Activated naive CD4-positive, alpha-beta T cell treated with anti-CD3 and anti-CD28 coated beads for 36 hours (primary cell): ENCODE data around the gene BRCA1. TPM values are rescaled to one million over a fixed set of nuclear protein-coding genes. Genes with fewer than 3 reads are reported as not detected.
"Not testable (repeated sequence)": the region's sequence is repeated elsewhere in the genome, so short reads cannot be mapped to it uniquely, and the experiment has no call there.

Experiments
- CTCF ChIA-PET: fragments of 350-600 bp; sonication (Branson Sonifier 250); formaldehyde crosslinking; loops from one replicate; lab custom pipeline; 2021; ENCODE audit warnings: antibody characterized with exemption; lab: Charles Lee
- DNase-seq: peaks from one replicate; pipeline ENCODE4 v3.0.0-alpha.2; 2020
- H3K27ac Mint-ChIP-seq: one replicate; pipeline ENCODE4 v1.8.0; 2021; ENCODE audit warnings: mild to moderate bottlenecking, mixed read lengths
- H3K27me3 Mint-ChIP-seq: one replicate; pipeline ENCODE4 v1.8.0; 2021; ENCODE audit warnings: low read depth, mixed read lengths
- H3K36me3 Mint-ChIP-seq: one replicate; pipeline ENCODE4 v1.8.0; 2021; ENCODE audit warnings: low read depth, mixed read lengths
- H3K4me1 Mint-ChIP-seq: one replicate; pipeline ENCODE4 v1.8.0; 2021; ENCODE audit warnings: low read depth, mixed read lengths
- H3K4me3 Mint-ChIP-seq: one replicate; pipeline ENCODE4 v1.8.0; 2021; ENCODE audit warnings: mild to moderate bottlenecking, moderate library complexity, mixed read lengths
- H3K9me3 Mint-ChIP-seq: one replicate; pipeline ENCODE4 v1.8.0; 2021; ENCODE audit warnings: mixed read lengths
- intact Hi-C: fragments of 100-400 bp; cut with micrococcal nuclease; formaldehyde crosslinking; loops from one replicate; pipeline ENCODE4 v1.15.1; 2023
- total RNA-seq, 2 experiments: library from RNA; stranded (reverse); gene quantifications; one replicate each; pipeline ENCODE4 v1.2.3, GENCODE V29; 2021

The BRCA1 gene
- total RNA-seq, 2 experiments from 2014 or later: 77.4 to 80.6 TPM

DNA sequence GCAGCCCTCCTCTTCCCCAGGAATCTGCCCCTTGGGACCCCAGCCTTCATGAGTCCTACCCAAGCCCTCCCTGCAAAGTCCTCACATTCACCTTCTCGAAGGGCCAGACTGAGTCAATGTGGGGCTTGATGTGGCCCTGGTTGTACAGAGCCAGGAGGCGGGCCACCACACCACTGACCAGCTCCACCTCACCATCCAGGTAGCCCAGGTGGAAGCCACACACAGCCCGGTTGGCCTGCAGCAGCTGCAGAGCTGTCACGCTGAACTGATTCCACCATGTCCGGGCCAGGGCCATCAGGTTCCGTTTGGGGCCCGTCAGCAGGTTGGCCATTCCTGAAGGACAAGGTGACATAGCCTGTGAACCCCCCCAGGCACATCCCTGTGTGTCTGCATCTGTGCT lies 108.9 kb downstream of the BRCA1 start:
- Mint-ChIP-seq H3K4me3 (no peak overlapping the region), H3K36me3 (peaks cover 7% of the 10 kb centered on the region), H3K9me3 (no peaks in the 10 kb centered on the region), H3K27me3 (no peaks in the 10 kb centered on the region), H3K4me1 (peaks cover 20% of the 10 kb centered on the region), H3K27ac (no peak overlapping the region)
- CTCF ChIA-PET: no interaction called here
- intact Hi-C loops: no loop called here
- DNase-seq: no peak

DNA sequence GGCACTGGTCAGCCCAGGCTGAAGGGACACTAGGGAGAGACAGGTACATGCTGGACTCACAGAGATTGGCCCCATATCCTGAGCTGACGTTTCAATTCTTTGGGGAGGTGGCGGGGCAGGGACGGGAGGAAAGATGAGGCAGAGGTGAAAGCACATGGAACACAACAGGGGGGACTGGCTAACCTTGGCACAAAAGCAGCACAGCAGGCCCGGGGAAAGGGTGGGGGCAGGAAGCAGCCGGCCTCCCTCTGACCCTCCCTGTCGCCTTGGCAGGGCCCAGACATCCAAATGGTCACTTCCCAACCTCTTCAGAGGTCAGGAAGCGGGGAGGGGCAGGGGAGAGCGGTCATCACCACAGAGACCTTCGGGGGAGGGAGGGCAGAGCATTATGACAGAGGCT lies 109.6 kb downstream of the BRCA1 start:
- Mint-ChIP-seq H3K4me3 (no peak overlapping the region), H3K9me3 (no peaks in the 10 kb centered on the region), H3K4me1 (peaks cover 17% of the 10 kb centered on the region), H3K27me3 (no peaks in the 10 kb centered on the region), H3K27ac (no peak overlapping the region), H3K36me3 (peaks cover 7% of the 10 kb centered on the region)
- intact Hi-C loops: no loop called here
- CTCF ChIA-PET: no interaction called here
- DNase-seq: no peak

DNA sequence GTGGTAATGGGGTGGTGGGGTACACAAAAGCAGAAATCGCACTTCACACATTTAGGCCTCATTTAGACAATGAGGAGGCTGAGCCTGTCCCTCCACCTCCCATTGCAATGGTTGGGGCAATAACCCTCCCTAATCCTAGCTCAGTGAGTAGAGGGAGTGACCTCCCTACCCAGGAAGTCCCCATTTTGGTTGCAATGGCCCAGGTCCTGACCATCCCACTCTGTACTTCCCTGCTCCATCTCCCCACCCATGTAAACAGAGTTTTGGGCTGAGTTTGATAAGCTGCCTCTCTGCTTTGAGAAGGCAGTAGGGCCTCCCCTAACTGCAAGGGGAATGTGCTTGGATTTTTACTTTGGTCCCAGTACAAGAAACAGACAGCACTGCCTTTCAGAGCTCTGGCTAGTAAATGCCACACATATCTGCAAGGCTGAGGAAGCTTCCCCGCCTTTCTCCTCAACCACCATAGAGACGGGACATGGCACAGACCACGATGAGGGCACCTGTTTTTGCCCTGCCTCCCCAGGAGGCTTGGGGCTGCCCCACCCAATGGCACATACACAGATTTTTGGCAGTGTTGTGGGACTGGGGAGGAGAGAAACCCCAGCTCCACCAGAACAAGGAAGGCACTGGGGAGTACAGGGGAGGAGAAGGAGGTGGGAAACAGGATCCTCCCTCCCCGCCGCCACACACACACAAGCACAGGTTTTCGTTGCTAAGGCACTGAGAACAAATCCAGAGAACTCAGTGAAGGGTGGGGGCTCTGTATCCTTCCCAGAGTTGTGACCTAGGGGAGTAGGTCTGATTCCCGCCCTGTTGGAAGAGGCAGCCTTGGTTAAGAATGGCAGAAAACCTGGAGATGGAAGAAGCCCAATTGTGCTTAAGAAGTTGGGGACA lies 110.3 kb downstream of the BRCA1 start:
- intact Hi-C loops: no loop called here
- Mint-ChIP-seq H3K27ac (peak overlapping the region; percentile 19), H3K4me3 (no peak overlapping the region), H3K27me3 (no peaks in the 10 kb centered on the region), H3K9me3 (no peaks in the 10 kb centered on the region), H3K4me1 (peaks cover 21% of the 10 kb centered on the region), H3K36me3 (peaks cover 8% of the 10 kb centered on the region)
- CTCF ChIA-PET: no interaction called here
- DNase-seq: no peak

DNA sequence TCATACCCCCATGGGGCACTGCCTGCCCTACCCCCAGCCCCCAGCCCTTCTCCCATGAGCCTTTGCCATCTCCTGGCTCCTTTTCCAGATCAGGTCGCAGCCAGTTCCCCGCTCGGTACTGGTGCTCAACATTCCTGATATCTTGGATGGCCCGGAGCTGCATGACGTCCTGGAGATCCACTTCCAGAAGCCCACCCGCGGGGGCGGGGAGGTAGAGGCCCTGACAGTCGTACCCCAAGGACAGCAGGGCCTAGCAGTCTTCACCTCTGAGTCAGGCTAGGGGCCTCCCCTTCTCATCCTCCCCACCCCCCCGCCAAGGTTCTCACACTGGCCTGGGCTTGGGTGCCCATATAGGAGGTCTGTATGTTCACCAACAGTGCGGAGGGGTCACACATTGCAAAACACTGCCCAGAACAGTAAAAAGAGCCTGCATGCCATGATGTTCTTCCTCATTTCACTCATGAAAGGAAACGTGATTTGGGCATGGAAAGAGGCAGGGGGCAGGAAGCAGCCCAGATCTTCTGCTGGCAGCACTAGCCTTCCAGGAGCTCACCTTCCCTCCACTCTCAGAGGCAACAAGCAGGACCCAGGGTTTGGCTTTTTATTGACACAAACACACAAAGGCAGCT lies 111.0 kb downstream of the BRCA1 start:
- Mint-ChIP-seq H3K36me3 (peaks cover 8% of the 10 kb centered on the region), H3K27me3 (no peaks in the 10 kb centered on the region), H3K9me3 (no peaks in the 10 kb centered on the region), H3K27ac (no peak overlapping the region), H3K4me1 (peaks cover 15% of the 10 kb centered on the region), H3K4me3 (no peak overlapping the region)
- intact Hi-C loops: no loop called here
- CTCF ChIA-PET: no interaction called here
- DNase-seq: no peak

DNA sequence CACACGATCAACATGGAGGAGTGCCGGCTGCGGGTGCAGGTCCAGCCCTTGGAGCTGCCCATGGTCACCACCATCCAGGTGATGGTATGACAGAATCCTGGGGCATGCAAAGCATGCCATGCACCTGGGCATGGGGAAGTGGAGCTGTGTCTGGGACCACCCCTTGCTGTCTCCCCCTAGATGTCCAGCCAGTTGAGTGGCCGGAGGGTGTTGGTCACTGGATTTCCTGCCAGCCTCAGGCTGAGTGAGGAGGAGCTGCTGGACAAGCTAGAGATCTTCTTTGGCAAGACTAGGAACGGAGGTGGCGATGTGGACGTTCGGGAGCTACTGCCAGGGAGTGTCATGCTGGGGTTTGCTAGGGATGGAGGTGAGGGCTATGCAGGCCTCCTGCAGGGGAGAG lies 111.9 kb downstream of the BRCA1 start:
- H3K27me3 Mint-ChIP-seq: no peaks in the 10 kb centered on the region
- CTCF ChIA-PET: interaction anchor here (2.1 kb wide), 1 partner anchor 11 kb away, joined by 7 read pairs; no protein-coding TSS in a partner anchor
- H3K4me1 Mint-ChIP-seq: peaks cover 9% of the 10 kb centered on the region
- no peak for DNase-seq
- peaks cover 8% of the 10 kb centered on the region for H3K36me3 Mint-ChIP-seq
- H3K9me3 Mint-ChIP-seq: no peaks in the 10 kb centered on the region
- intact Hi-C loops: no loop called here
- H3K27ac Mint-ChIP-seq: no peak overlapping the region
- H3K4me3 Mint-ChIP-seq: no peak overlapping the region

DNA sequence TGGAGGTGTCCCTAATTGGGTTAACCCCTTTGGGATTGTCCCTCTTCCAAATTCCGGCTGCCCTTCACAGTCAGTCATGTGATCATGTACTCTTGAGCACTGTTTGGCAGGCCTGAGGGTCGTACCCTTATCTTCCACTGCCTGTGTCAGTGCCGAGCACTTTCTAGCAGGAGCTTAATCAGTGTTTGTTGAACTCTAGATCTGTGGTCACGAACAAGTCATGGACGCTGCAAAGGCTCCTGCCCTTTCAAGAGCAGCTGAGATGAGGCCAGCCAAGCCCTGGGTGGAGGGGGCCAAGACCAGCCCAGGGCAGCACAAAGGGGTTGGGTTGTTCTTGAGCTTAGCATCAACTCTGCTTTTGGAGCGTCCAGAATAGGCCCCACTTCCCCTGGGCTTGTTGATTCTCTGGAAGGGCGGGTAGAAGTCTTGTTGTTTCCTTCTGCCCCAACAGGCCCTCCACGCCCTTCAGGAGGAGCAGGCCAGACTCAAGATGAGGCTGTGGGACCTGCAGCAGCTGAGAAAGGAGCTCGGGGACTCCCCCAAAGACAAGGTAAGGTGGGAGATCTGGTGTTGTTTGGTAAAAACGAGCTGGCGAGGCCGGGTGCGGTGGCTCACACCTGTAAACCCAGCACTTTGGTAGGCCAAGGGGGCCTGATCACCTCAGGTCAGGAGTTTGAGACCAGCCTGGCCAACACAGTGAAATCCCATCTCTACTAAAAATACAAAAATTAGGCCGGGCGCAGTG lies 113.3 kb downstream of the BRCA1 start:
- Mint-ChIP-seq H3K9me3 (no peaks in the 10 kb centered on the region), H3K27me3 (no peaks in the 10 kb centered on the region), H3K4me1 (peaks cover 10% of the 10 kb centered on the region), H3K36me3 (peaks cover 11% of the 10 kb centered on the region), H3K27ac (no peak overlapping the region), H3K4me3 (no peak overlapping the region)
- intact Hi-C loops: no loop called here
- no peak for DNase-seq
- CTCF ChIA-PET: interaction anchor here (0.6 to 2.1 kb wide), 3 partner anchors 12 to 92 kb away, joined by 4 to 7 read pairs (median 5); partner anchors contain the start of gene RPL27

DNA sequence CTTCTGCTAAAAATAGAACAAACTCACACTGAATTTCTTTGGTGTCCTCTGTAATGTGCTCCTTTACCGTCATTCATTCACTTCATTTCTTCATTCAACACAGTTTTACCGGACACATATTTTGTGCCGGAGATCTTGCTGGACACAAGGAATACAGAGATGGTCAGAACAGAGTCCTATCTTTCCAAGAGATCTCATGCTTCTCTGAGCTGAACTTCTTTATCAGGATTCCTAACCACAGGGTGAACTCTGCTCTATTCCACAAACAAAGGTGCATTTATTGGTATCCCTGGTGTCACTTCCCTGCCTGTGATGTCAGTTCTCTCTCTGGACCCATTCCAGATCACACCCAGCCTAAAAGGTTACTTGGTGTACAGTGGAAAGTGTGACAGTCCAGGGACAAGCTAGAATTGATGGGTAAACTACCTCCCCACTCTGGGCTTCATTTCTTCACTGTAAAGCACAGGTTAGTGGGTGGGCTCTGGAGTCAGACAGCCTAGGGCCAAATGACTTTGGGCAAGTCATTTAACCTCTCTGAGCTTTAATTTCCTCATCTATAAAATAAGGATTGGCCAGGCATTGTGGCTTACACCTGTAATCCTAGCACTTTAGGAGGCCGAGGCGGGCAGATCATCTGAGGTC lies 114.4 kb downstream of the BRCA1 start:
- H3K9me3 Mint-ChIP-seq: no peaks in the 10 kb centered on the region
- no peak overlapping the region for H3K4me3 Mint-ChIP-seq

DNA sequence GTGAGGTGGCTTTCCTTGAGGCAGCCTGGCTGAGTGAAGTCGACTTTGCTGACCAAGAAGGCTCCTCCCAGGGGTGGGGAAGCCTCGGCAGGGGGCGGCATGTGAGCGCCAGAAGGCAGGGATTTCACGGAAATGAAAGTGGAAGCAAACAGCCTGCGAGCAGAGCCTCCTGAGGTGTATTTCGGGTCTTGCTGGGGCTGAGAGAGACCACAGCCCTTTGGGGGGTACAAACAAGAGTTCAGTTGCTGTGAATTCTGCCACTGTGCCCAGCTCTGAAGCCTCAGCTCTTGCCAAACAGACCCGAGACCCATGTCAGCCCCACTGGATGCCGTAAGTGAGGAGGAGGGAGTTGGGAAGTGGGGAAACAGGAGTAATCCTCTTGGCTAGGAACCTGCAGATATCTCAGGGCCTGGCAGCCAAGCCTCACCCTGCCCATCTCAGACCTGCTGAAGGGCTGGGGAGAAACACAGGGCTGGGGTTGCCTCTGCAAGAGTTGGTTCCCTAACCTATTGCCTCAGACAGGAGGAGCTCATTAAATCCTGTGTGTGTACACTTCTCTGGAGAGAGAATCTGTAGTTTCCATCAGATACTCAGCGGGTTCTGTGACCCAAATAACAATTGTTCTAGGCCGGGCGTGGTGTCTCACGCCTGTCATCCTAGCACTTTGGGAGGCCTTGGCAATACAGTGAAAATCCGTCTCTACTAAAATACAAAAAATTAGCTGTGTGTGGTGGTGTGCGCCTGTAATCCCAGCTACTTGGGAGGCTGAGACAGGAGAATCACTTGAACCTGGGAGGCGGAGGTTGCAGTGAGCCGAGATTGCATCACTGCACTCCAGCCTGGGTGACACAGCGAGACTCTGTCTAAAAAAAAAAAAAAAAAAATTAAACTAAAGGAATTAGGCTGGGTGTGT lies 118.3 kb downstream of the BRCA1 start, which contains the start of gene IFI35:
IFI35 (plus strand) TSS at position 146 of the 913 bp plus-strand sequence; CDS start at position 310, 164 bp downstream.
- Mint-ChIP-seq H3K4me3 (peak within 1 kb of the TSS; percentile 100), H3K27ac (peak within 1 kb of the TSS; percentile 99), H3K36me3 (peaks cover 23% of the 10 kb centered on the region), H3K27me3 (no peaks in the 10 kb centered on the region), H3K9me3 (no peaks in the 10 kb centered on the region), H3K4me1 (peaks cover 16% of the 10 kb centered on the region)
- DNase-seq: peak; percentile 94
- intact Hi-C loops: loop anchor here (1.0 to 5.0 kb wide), 3 partner anchors 118 to 476 kb away; partner anchors contain the start of genes BRCA1 and DHX8
- CTCF ChIA-PET: interaction anchor here (0.6 to 2.2 kb wide), 5 partner anchors 9 to 308 kb away, joined by 3 to 15 read pairs (median 4); partner anchors contain the start of gene RPL27

More for the DNA sequence above, 114.4 kb downstream of the BRCA1 start:
- no peaks in the 10 kb centered on the region for H3K27me3 Mint-ChIP-seq
- DNase-seq: no peak
- intact Hi-C loops: no loop called here
- H3K36me3 Mint-ChIP-seq: peaks cover 17% of the 10 kb centered on the region
- H3K4me1 Mint-ChIP-seq: peaks cover 14% of the 10 kb centered on the region
- H3K27ac Mint-ChIP-seq: no peak overlapping the region
- CTCF ChIA-PET: interaction anchor here (1.9 kb wide), 1 partner anchor 13 kb away, joined by 4 read pairs; the partner anchor contains the start of gene RPL27

DNA sequence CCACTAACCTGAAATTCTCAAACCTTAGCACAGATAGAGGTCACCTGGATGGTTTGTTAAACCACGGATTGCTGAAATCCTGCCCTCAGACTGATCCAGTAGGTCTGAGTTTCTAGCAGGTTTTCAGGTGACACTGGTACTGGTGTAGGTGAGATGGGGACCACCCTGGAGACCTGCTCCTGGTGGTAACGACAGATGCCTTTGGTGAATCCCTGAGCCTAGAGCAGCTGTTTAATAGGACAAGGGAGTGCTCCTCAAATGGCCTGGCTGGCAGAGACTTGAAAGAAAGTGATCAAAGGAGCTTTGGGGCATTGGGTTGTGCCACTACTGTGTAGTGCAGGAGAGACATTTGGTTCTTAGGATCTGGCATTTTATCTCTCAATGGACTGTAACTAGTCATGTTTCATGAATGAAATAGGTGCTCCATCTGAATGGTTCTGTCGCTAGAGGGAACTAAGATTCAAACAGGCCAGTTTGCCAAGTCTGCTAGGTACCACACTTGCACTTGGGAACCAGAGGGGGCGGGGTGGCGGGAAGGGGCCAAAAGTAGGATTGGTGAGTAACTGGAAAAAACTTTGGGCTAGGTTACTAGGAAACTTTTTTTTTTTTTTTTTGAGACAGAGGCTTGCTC lies 121.5 kb downstream of the BRCA1 start:
- DNase-seq: no peak
- Mint-ChIP-seq H3K4me3 (no peak overlapping the region), H3K27ac (no peak overlapping the region), H3K36me3 (peaks cover 48% of the 10 kb centered on the region), H3K27me3 (no peaks in the 10 kb centered on the region), H3K4me1 (peaks cover 29% of the 10 kb centered on the region), H3K9me3 (no peaks in the 10 kb centered on the region)
- CTCF ChIA-PET: interaction anchor here (0.7 kb wide), 1 partner anchor 64 kb away, joined by 3 read pairs; no protein-coding TSS in a partner anchor
- intact Hi-C loops: no loop called here

DNA sequence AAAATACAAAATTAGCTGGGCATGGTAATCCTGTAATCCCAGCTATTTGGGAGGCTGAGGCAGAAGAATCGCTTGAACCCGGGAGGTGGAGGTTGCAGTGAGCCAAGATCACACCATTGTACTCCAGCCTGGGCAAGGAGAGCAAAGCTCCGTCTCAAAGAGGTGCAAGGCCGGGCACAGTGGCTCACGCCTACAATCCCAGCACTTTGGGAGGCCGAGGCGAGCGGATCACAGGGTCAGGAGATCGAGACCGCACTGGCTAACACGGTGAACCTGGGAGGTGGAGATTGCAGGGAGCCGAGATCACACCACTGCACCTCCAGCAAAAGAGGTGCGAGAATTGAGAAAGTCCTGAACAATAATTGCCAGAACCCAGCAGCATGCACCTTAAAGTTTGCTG lies 124.3 kb downstream of the BRCA1 start:
- Mint-ChIP-seq H3K4me1 (peaks cover 34% of the 10 kb centered on the region), H3K27ac (peak overlapping the region; percentile 73), H3K4me3 (peak overlapping the region; percentile 6), H3K36me3 (peaks cover 45% of the 10 kb centered on the region)
- intact Hi-C loops, DNase-seq, CTCF ChIA-PET, H3K27me3 Mint-ChIP-seq, H3K9me3 Mint-ChIP-seq: not testable (repeated sequence)
